B cell (primary cell): ENCODE measurements around the gene LDHB. TPM values are rescaled to one million over a fixed set of nuclear protein-coding genes. Genes with fewer than 3 reads are reported as not detected.

Experiments used
- ATAC-seq: fragments of 200-7000 bp; cut with Tn5 transposase; one replicate; pipeline ENCODE4 v1.10.0; 2021; ENCODE audit warnings: low read depth, mild to moderate bottlenecking, moderate number of reproducible peaks, moderate library complexity
- CTCF ChIA-PET: fragments of 350-600 bp; sonication (Branson Sonifier 250); formaldehyde crosslinking; loops from one replicate; lab custom pipeline; 2021; ENCODE audit warnings: antibody characterized with exemption, inconsistent platforms; lab: Charles Lee
- POLR2A ChIA-PET: fragments of 350-600 bp; sonication (Branson Sonifier 250); formaldehyde crosslinking; loops from one replicate; lab custom pipeline; 2021; ENCODE audit warnings: antibody characterized with exemption; lab: Charles Lee
- DNase-seq: peaks from one replicate; pipeline ENCODE4 v3.0.0; 2013
- H2AFZ ChIP-seq: 2 replicates; pipeline ENCODE4 v1.6.1; 2012; ENCODE audit warnings: mild to moderate bottlenecking, low read depth, low read length; ENCODE audit not compliant: insufficient read depth, poor library complexity, severe bottlenecking
- H3K27ac ChIP-seq, 2 donors: 1 replicate in 1 of 2; 2 replicates in 1 of 2; pipeline ENCODE4 v1.5.1; 2012 to 2013; ENCODE audit warnings: low read length in 2 of 2, mild to moderate bottlenecking in 2 of 2, moderate library complexity in 1 of 2
- H3K27me3 ChIP-seq, 4 experiments: fragments of 200-600 bp in 1 of 4; sonication (generic) in 1 of 4; replicated peaks in 1 of 4; 1 replicate in 2 of 4; 2 replicates in 2 of 4; pipeline versions ENCODE4 v1.6.1 to v1.7.0; 2013 to 2016; ENCODE audit warnings: low read length in 3 of 4, mild to moderate bottlenecking in 2 of 4, mixed read lengths in 1 of 4, moderate library complexity in 1 of 4; ENCODE audit not compliant: insufficient read depth in 4 of 4, control insufficient read depth in 3 of 4; ENCODE audit errors: control extremely low read depth in 1 of 4
- H3K36me3 ChIP-seq, 2 experiments: replicated peaks in 1 of 2; 1 replicate in 1 of 2; 2 replicates in 1 of 2; pipeline versions ENCODE4 v1.6.1 to v1.7.1; 2013; ENCODE audit warnings: low read length in 1 of 2; ENCODE audit not compliant: insufficient read depth in 2 of 2, control insufficient read depth in 1 of 2; ENCODE audit errors: control extremely low read depth in 1 of 2, extremely low read depth in 1 of 2
- H3K4me1 ChIP-seq, 2 donors: fragments of 200-600 bp in 1 of 2; sonication (generic) in 1 of 2; 1 replicate in 1 of 2; 2 replicates in 1 of 2; pipeline versions ENCODE4 v1.5.1 to v1.6.1; 2013 to 2017; ENCODE audit warnings: low read length in 2 of 2; ENCODE audit not compliant: control insufficient read depth in 2 of 2, insufficient read depth in 2 of 2
- H3K4me2 ChIP-seq: replicated peaks from 2 replicates; pipeline ENCODE3; 2012; ENCODE audit warnings: mild to moderate bottlenecking, low read depth, low read length; ENCODE audit not compliant: poor library complexity, severe bottlenecking
- H3K4me3 ChIP-seq, 5 experiments: fragments of 200-600 bp in 1 of 5; sonication (generic) in 1 of 5; 1 replicate in 3 of 5; 2 replicates in 2 of 5; pipeline versions ENCODE4 v1.5.1 to v1.7.0; 2011 to 2016; ENCODE audit warnings: low read length in 4 of 5, mild to moderate bottlenecking in 4 of 5, low read depth in 2 of 5, control low read depth in 1 of 5, moderate library complexity in 1 of 5; ENCODE audit not compliant: insufficient read depth in 1 of 5; ENCODE audit errors: control extremely low read depth in 1 of 5, extremely low read depth in 1 of 5
- H3K79me2 ChIP-seq: fragments of 200-600 bp; sonication (generic); one replicate; pipeline ENCODE4 v1.6.0; 2016; ENCODE audit warnings: low read length; ENCODE audit not compliant: control insufficient read depth, insufficient read depth
- H3K9ac ChIP-seq: fragments of 200-600 bp; sonication (generic); 2 replicates; pipeline ENCODE4 v1.6.1; 2017; ENCODE audit warnings: mild to moderate bottlenecking, low read length, moderate library complexity
- H3K9me3 ChIP-seq, 3 donors: one replicate each; pipeline versions ENCODE4 v1.6.1 to v1.7.1; 2013; ENCODE audit warnings: low read length in 2 of 3; ENCODE audit not compliant: control insufficient read depth in 2 of 3, insufficient read depth in 1 of 3; ENCODE audit errors: control extremely low read depth in 1 of 3
- H4K20me1 ChIP-seq: 2 replicates; pipeline ENCODE4 v1.6.0; 2012; ENCODE audit warnings: mild to moderate bottlenecking, low read length; ENCODE audit not compliant: insufficient read depth, control insufficient read depth, poor library complexity, severe bottlenecking
- H3K27ac Mint-ChIP-seq: one replicate; pipeline ENCODE4 v1.8.0; 2021; ENCODE audit warnings: mixed read lengths
- H3K27me3 Mint-ChIP-seq: one replicate; pipeline ENCODE4 v1.8.0; 2021; ENCODE audit warnings: mixed read lengths
- H3K4me1 Mint-ChIP-seq: one replicate; pipeline ENCODE4 v1.8.0; 2021; ENCODE audit warnings: mixed read lengths
- H3K4me3 Mint-ChIP-seq: one replicate; pipeline ENCODE4 v1.8.0; 2021; ENCODE audit warnings: mixed read lengths
- H3K9me3 Mint-ChIP-seq: one replicate; pipeline ENCODE4 v1.8.0; 2022; ENCODE audit warnings: mixed read lengths; ENCODE audit not compliant: insufficient read depth
- EZH2 ChIP-seq: IDR thresholded peaks from 2 replicates; pipeline ENCODE4 v1.6.1; 2012; ENCODE audit warnings: borderline replicate concordance, low read depth, mild to moderate bottlenecking, moderate library complexity, low read length; ENCODE audit not compliant: insufficient read depth, poor library complexity, severe bottlenecking
- WGBS: methylation state at CpG from one replicate; pipeline ENCODE4 v1.1.5; 2013; ENCODE audit warnings: missing lambda C conversion rate; ENCODE audit not compliant: insufficient coverage; 5-methylcytosine and 5-hydroxymethylcytosine counted together
- intact Hi-C: fragments of 100-400 bp; cut with micrococcal nuclease; formaldehyde crosslinking; loops from one replicate; pipeline ENCODE4 v1.10.0; 2022
- polyA plus RNA-seq: library from polyadenylated mRNA; depleted of rRNA; stranded (reverse); fragments of >200 nt; gene quantifications from 2 replicates; pipeline ENCODE4 v1.2.3, GENCODE V29; 2012
- total RNA-seq, 2 donors: library from RNA; stranded (reverse); fragments of 120-200 nt in 1 of 2; gene quantifications; 1 replicate in 1 of 2; 2 replicates in 1 of 2; pipeline versions ENCODE4 v1.2.3 to v1.2.4, GENCODE V29; 2013 to 2022
- TF ChIP-seq, protein P1 (sequence below): fragments of 200-600 bp; IDR thresholded peaks from one replicate; pipeline ENCODE4 v1.8.0; 2022; ENCODE audit warnings: antibody characterized with exemption, mild to moderate bottlenecking

LDHB gene
- total and polyA plus RNA-seq, 2 donors (not counting 1 experiment from before 2014, with no cell fraction given), result 63.2 to 161 TPM

DNA sequence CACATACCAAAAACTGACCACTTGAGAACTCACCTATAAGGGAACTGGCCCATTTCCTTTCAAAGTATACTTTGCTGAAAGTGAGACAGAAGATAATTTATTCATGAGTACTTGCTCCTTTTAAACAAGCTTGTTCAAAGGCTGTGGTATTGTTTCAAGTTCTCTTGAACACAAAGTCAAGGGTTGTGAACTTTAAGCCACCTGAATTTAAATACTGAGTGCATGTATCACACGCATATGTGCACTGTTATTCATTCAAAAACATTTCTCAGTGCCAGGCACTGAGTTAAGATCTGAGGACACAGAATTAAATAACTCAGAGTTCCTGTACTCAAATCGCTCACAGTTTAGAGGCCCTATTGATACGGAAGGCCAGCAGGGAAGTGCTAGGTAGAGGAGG, 19.1 kb upstream of the LDHB start:
- DNase-seq, result no peak
- POLR2A ChIA-PET, result no interaction called here
- CTCF ChIA-PET, result no interaction called here
- Mint-ChIP-seq H3K4me3 (no peak overlapping the region), H3K27ac (no peak overlapping the region), H3K4me1 (no peaks in the 10 kb centered on the region), H3K9me3 (no peaks in the 10 kb centered on the region), H3K27me3 (peaks cover 11% of the 10 kb centered on the region)
- H3K27ac ChIP-seq, result no peak overlapping the region
- TF ChIP-seq EZH2, result no peak
- TF ChIP-seq, protein P1, sequence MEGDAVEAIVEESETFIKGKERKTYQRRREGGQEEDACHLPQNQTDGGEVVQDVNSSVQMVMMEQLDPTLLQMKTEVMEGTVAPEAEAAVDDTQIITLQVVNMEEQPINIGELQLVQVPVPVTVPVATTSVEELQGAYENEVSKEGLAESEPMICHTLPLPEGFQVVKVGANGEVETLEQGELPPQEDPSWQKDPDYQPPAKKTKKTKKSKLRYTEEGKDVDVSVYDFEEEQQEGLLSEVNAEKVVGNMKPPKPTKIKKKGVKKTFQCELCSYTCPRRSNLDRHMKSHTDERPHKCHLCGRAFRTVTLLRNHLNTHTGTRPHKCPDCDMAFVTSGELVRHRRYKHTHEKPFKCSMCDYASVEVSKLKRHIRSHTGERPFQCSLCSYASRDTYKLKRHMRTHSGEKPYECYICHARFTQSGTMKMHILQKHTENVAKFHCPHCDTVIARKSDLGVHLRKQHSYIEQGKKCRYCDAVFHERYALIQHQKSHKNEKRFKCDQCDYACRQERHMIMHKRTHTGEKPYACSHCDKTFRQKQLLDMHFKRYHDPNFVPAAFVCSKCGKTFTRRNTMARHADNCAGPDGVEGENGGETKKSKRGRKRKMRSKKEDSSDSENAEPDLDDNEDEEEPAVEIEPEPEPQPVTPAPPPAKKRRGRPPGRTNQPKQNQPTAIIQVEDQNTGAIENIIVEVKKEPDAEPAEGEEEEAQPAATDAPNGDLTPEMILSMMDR, result no peak
- no peak overlapping the region for H3K9ac ChIP-seq
- no peaks in the 10 kb centered on the region for H3K79me2 ChIP-seq
- H2AFZ ChIP-seq, result no peak overlapping the region
- no peaks in the 10 kb centered on the region for H3K36me3 ChIP-seq
- H3K9me3 ChIP-seq, result no peaks in the 10 kb centered on the region
- intact Hi-C loops, result no loop called here
- no peaks in the 10 kb centered on the region for H3K27me3 ChIP-seq
- WGBS, result 84% methylated on average over 3 of the region's 3 CpGs
- no peak overlapping the region for H3K4me3 ChIP-seq
- ATAC-seq, result no peak
- no peak overlapping the region for H3K4me2 ChIP-seq
- H3K4me1 ChIP-seq, result no peaks in the 10 kb centered on the region
- no peaks in the 10 kb centered on the region for H4K20me1 ChIP-seq

DNA sequence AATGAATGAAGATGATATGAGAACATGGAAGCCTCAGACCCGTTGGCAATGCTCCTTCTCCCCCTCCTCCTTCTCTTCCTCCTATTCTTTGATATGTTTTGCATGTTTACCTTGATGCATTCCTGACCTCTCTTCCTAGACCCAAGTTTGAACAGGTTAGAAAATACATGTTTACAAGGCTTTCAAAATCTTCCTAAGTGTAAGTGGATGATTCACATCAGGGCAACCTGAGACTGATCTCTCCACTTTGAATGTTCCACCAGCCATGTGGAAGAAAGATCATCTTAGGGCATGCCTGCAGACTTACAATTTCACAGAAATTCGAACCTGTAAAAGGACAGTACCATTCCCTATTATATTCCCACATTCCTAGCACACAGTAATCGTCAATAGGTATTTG, 18.0 kb upstream of the LDHB start:
- Mint-ChIP-seq H3K9me3 (no peaks in the 10 kb centered on the region), H3K4me1 (no peaks in the 10 kb centered on the region), H3K4me3 (no peak overlapping the region), H3K27me3 (peaks cover 12% of the 10 kb centered on the region), H3K27ac (no peak overlapping the region)
- WGBS, result no CpG with 5 or more reads among the region's 3 CpGs
- no peak overlapping the region for H3K9ac ChIP-seq
- ATAC-seq, result no peak
- no peak overlapping the region for H2AFZ ChIP-seq
- CTCF ChIA-PET, result interaction anchor here (0.7 kb wide), 1 partner anchor 316 kb away, joined by 3 read pairs; no protein-coding TSS in a partner anchor
- H3K27me3 ChIP-seq, result peaks cover 0 to 2% (median 0%) of the 10 kb centered on the region in 4 experiments
- no peaks in the 10 kb centered on the region for H4K20me1 ChIP-seq
- TF ChIP-seq, protein P1, result no peak
- no peak for TF ChIP-seq EZH2
- no peaks in the 10 kb centered on the region for H3K4me1 ChIP-seq
- no peak overlapping the region for H3K4me3 ChIP-seq
- DNase-seq, result no peak
- H3K27ac ChIP-seq, result no peak overlapping the region
- H3K36me3 ChIP-seq, result no peaks in the 10 kb centered on the region
- H3K4me2 ChIP-seq, result no peak overlapping the region
- intact Hi-C loops, result no loop called here
- H3K79me2 ChIP-seq, result no peaks in the 10 kb centered on the region
- H3K9me3 ChIP-seq, result no peaks in the 10 kb centered on the region
- POLR2A ChIA-PET, result no interaction called here
